AG10803 (cell line): ENCODE measurements around the gene PRPF18.

Source experiments
- DNase-seq: peaks from one replicate; pipeline ENCODE4 v3.0.0; 2010; ENCODE audit warnings: low read depth
- H3K4me3 ChIP-seq: 2 replicates; pipeline ENCODE4 v1.5.1; 2011; ENCODE audit warnings: mild to moderate bottlenecking, low read length, control low read depth
- TF ChIP-seq, protein P1 (sequence below): conservative IDR thresholded peaks from 2 replicates; pipeline ENCODE4 v1.5.1; 2011; ENCODE audit warnings: mild to moderate bottlenecking, low read length, control low read depth, inconsistent platforms

The PRPF18 gene

DNA sequence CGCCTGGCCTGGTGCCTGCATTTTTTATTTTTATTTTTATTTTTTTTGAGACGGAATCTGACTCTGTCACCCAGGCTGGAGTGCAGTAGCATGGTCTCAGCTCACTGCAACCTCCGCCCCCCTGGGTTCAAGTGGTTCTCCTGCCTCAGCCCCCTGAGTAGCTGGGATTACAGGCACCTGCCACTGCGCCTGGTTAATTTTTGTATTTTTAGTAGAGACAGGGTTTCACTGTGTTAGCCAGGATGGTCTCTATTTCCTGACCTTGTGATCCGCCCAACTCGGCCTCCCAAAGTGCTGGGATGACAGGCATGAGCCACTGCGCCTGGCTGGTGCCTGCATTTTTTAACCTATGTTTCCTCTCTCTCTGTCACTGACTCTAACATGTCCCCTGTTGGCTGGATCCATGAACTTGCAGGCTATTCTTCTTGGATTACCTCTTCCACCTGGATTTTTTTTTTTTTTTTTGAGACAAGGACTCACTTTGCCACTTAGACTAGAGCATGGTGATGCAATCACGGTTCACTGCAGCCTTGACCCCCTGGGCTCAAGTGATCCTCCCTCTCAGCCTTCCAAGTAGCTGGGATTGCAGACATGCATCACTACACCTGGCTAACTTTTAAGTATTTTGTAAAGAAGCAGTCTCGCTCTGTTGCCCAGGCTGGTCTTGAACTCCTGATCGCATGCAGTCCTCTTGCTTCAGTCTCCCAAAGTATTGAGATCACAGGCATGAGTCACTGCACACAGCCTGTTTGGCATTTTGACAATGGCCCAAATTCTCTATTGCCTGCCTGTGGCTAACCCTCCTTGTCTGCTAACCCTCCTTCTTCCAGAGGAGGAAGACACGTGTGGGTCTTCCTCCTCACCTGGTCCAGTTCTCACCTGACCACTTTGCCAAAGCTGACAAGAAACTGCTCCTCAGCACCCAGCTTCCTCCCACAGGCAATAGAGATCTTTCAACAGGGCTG is 23.0 kb upstream of the PRPF18 start:
- peak; percentile 7 for DNase-seq
- no peak overlapping the region for H3K4me3 ChIP-seq
- TF ChIP-seq, protein P1, sequence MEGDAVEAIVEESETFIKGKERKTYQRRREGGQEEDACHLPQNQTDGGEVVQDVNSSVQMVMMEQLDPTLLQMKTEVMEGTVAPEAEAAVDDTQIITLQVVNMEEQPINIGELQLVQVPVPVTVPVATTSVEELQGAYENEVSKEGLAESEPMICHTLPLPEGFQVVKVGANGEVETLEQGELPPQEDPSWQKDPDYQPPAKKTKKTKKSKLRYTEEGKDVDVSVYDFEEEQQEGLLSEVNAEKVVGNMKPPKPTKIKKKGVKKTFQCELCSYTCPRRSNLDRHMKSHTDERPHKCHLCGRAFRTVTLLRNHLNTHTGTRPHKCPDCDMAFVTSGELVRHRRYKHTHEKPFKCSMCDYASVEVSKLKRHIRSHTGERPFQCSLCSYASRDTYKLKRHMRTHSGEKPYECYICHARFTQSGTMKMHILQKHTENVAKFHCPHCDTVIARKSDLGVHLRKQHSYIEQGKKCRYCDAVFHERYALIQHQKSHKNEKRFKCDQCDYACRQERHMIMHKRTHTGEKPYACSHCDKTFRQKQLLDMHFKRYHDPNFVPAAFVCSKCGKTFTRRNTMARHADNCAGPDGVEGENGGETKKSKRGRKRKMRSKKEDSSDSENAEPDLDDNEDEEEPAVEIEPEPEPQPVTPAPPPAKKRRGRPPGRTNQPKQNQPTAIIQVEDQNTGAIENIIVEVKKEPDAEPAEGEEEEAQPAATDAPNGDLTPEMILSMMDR: no peak

DNA sequence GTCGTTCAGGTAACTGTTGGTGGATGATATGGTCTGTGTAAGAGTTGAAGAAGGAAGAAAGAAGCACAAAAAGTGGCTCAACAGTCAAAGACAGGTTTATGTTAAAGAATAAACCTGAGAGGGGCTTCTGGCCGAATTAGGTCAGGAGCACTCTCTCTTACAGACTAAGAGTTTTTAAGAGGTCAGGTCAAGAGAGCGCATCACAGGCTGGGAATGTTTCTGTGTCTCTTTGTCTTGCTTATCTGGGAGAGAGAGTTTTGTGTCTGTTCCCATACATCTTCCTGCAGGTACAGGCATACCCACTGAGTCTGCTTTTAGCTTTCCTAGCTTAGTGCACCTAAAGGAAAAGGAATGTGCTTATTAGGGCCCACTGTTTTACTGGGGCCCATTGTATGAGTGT is 22.2 kb upstream of the PRPF18 start:
- no peak overlapping the region for H3K4me3 ChIP-seq
- DNase-seq: no peak
- TF ChIP-seq, protein P1: no peak

DNA sequence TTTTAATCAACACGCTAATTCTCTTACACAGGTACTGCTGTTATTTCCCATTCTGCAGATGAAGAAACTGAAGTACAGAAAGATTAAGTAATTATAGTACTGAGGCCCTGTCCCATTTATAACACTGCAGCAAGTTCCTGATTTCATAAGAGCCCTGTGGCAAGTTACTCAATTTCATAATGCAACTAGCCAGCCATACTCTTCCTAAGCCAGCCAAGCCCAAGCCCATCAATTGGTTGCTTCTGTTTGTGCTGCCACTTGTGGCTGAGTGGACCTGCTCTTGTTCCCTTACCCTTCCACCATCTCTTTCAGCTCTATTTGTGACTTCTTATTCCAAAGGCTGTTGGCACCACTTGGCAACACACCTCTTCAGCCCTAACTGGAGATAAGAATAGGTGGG is 19.7 kb upstream of the PRPF18 start:
- TF ChIP-seq, protein P1: no peak
- no peak overlapping the region for H3K4me3 ChIP-seq
- DNase-seq: peak; percentile 25

DNA sequence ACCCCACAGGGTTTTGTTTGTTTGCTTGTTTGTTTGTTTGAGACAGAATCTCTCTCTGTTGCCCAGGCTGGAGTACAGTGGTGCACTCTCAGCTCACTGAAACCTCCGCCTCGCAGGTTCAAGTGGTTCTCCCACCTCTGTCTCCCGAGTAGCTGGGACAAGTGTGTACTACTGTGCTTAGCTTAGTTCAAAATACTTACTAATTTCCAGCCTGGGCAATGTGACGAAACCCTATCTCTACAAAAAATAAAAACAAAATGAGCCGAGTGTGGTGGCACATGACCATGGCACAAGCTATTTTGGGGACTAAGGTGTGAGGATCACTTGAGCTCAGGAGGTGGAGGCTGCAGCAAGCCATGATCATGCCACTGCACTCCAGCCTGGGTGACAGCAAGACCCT is 15.2 kb upstream of the PRPF18 start:
- TF ChIP-seq, protein P1: no peak
- no peak for DNase-seq
- no peak overlapping the region for H3K4me3 ChIP-seq

DNA sequence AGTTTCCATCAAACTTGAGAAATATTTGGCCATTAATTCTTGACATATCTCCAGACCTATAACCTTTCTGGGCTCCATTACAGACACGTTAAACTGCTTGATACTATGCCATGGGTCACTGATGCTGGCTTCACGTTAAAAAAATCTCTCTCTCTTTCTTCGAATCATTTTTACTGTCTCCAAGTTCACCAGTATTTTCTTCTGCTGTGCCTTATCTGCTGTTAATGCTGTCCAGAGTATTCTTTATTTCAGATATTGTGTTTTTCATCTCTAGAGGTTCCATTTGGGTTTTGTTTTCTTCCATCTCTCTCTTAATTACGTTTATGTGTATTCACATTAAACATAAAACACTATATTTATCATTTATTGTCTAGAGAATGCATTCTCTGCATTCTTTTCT is 12.8 kb upstream of the PRPF18 start:
- TF ChIP-seq, protein P1: no peak

DNA sequence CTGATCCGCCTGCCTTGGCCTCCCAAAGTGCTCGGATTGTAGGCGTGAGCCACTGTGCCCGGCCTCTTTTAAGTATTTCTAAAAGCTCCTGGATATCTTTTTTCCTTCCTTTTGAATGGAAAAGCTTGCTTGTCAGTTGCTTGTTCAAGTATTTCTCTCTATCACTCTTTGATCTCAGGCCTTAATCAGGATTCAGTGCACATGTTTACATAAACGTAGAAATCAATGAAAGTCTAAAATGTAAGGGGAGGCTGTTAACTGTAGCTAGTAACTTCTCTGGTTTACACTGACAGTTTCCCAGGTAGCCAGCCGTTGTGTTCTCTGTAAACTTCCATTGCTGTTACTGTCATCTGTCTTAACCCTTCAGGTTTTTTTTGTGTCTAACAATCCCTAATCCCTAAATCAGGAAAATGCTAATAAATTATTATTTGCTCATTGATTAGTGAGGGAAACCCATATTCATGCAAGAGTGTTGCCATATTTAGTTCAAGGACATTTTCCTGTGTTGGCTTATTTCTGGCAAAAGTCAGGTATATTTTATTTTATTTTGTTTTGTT is 1.5 kb upstream of the PRPF18 start:
- TF ChIP-seq, protein P1: no peak
- DNase-seq: no peak
- H3K4me3 ChIP-seq: no peak overlapping the region

More for the DNA sequence above, 12.8 kb upstream of the PRPF18 start:
- no peak overlapping the region for H3K4me3 ChIP-seq
- no peak for DNase-seq

DNA sequence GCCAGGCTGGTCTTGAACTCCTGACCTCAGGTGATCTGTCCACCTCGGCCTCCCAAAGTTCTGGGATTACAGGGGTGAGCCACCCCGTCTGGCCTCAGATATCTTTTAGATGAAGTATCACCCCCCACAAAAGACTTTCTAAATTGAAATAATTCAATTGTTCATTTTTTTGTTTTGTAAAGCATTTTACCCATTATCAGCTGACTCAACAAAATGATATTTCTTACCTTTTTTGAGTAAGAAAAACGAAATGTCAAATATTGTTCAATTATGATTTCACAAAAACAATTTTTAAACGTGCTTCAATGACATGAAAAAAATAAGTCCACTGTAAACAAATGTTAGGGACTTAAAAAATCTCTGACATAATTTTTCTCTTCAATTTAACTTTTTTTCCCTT is 822 bp upstream of the PRPF18 start:
- H3K4me3 ChIP-seq: no peak overlapping the region
- TF ChIP-seq, protein P1: no peak
- DNase-seq: no peak
